IMR-90 (cell line): Measurements from ENCODE around the gene ARHGAP19.

Experiments used
- CHD1 ChIP-seq: IDR thresholded peaks from 2 replicates; pipeline ENCODE4 v1.6.1; 2012; ENCODE audit warnings: low read depth, low read length, improper control_type of control experiment
- CTCF ChIP-seq: conservative IDR thresholded peaks from 2 replicates; pipeline ENCODE4 v1.5.1; 2012; ENCODE audit warnings: mild to moderate bottlenecking, low read depth, low read length, improper control_type of control experiment
- FOS ChIP-seq: fragments of 150-350 bp; IDR thresholded peaks from 2 replicates; pipeline ENCODE4 v1.6.1; 2016; ENCODE audit warnings: low read depth, low read length
- MXI1 ChIP-seq: IDR thresholded peaks from 2 replicates; pipeline ENCODE4 v1.6.1; 2012; ENCODE audit warnings: low read depth, mild to moderate bottlenecking, low read length, moderate library complexity, borderline replicate concordance
- POLR2A ChIP-seq: IDR thresholded peaks from 2 replicates; pipeline ENCODE4 v1.6.1; 2012; ENCODE audit warnings: mild to moderate bottlenecking, low read depth, low read length
- RAD21 ChIP-seq: IDR thresholded peaks from 2 replicates; pipeline ENCODE4 v1.6.1; 2012; ENCODE audit warnings: low read length, improper control_type of control experiment
- RFX5 ChIP-seq: IDR thresholded peaks from 2 replicates; pipeline ENCODE4 v1.8.0; 2012; ENCODE audit warnings: low read depth, mild to moderate bottlenecking, low read length, moderate library complexity

- TF ChIP-seq POLR2A = no peak
- TF ChIP-seq CTCF = no peak
- TF ChIP-seq MXI1 = no peak
- no peak for TF ChIP-seq FOS
- no peak for TF ChIP-seq RAD21
- no peak for TF ChIP-seq CHD1
- TF ChIP-seq RFX5 = no peak
Observed at GRCh38 chr10:97292862-97293198, 393 bp upstream of the ARHGAP19 start.
